Bronchial epithelial cell (primary cell): Measurements from ENCODE around the gene WDR7. TPM values are rescaled to one million over a fixed set of nuclear protein-coding genes. Genes with fewer than 3 reads are reported as not detected.

Source experiments
- DNase-seq: peaks from one replicate; pipeline ENCODE4 v3.0.0-alpha.2; 2010; ENCODE audit warnings: low read depth
- FAIRE-seq: peaks from 2 replicates; lab custom pipeline; 2011; peaks lifted over from hg19 to GRCh38; lab: Jason Lieb, UNC
- H3K27me3 ChIP-seq: 2 replicates; pipeline ENCODE4 v1.5.1; 2011; ENCODE audit warnings: low read length; ENCODE audit not compliant: control insufficient read depth, insufficient read depth
- H3K36me3 ChIP-seq: 2 replicates; pipeline ENCODE4 v1.5.1; 2011; ENCODE audit warnings: low read length; ENCODE audit not compliant: control insufficient read depth, insufficient read depth
- H3K4me3 ChIP-seq: 2 replicates; pipeline ENCODE4 v1.5.1; 2011; ENCODE audit warnings: mild to moderate bottlenecking, low read depth, low read length, control low read depth
- CTCF ChIP-seq: IDR thresholded peaks from 2 replicates; pipeline ENCODE4 v1.5.1; 2011; ENCODE audit warnings: mild to moderate bottlenecking, moderate library complexity, low read length, control low read depth, inconsistent platforms; ENCODE audit not compliant: insufficient read depth, severe bottlenecking
- total RNA-seq: library from RNA; depleted of rRNA; stranded (reverse); fragments of >200 nt; gene quantifications from 2 replicates; pipeline ENCODE4 v1.2.1, GENCODE V29; 2014

Gene WDR7
- total RNA-seq, 1 donor from 2014 or later, result 14.5 TPM

DNA sequence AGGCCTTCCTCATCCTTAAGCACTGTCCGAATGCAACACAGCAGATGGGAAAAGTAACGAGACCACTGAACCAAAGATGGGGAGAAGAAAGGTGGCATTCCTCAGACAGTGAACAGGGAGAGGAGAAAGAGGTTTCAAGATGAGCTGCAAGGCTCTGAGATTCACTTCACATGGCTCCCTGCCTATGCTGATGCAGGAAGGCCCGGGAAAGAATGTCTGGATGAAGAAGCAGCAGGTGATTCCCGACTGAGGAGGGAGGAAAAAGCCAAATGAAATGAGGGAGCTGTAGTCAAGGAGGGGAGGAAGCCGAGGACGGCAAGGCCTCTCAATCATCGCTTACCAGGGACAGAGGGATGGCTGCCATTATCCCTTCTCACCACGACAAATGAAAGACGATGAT, 397.2 kb downstream of the WDR7 start:
- no peak for FAIRE-seq
- Histone ChIP-seq H3K4me3 (no peak overlapping the region), H3K36me3 (no peaks in the 10 kb centered on the region), H3K27me3 (no peaks in the 10 kb centered on the region)
- DNase-seq, result no peak
- no peak for TF ChIP-seq CTCF

DNA sequence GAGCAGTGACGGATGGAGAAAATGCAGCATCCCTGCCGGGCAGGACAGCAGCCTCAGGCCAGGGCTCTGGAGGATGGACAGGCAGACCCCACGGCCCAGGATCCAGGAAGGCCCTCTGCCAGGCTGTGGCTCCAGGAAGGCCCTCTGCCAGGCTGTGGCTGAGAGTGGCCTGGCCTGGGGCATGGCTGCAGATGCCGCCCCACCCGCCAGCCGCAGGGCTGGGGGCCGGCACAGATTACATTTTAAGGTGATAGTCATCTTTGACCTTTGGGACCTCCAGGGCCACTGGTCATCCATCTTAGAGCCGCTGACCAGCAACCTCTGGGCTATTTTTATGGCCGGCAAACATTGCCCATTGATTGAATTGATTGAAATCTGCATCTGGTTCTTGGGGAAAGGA, 397.7 kb downstream of the WDR7 start:
- Histone ChIP-seq H3K27me3 (no peaks in the 10 kb centered on the region), H3K36me3 (no peaks in the 10 kb centered on the region), H3K4me3 (no peak overlapping the region)
- no peak for TF ChIP-seq CTCF
- FAIRE-seq (no peak), DNase-seq (no peak)

DNA sequence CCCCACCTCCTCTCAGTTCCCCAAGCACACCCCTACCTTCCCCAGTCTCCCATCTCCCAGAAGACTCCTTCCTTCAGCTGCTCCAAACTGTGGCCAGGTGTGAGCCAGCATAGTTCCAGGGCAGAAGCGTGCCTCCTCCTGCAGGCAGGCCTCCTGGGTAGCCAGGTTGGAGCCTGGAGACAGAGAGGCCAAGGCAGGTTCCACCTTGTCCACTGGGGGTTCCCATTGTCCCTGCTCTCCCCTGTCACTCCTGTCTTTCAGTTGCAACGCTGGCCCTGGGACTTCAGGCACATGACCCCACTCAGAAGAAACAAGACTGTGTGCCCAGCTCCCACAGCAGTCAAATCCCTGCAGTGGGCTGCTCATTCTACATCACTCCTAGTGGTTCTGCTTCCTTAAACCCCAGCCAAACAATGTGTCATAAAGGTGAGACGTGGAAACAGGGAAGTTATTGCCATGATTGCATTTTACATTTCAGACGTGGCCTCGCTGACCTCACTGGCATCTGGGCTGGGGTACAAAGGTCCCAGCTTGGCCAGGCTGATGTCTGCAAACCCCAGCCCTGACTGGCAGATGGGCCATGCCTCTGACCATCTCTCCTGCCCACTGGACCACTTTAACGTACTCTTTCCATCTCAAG, 399.3 kb downstream of the WDR7 start:
- Histone ChIP-seq H3K36me3 (no peaks in the 10 kb centered on the region), H3K27me3 (no peaks in the 10 kb centered on the region), H3K4me3 (no peak overlapping the region)
- DNase-seq, result no peak
- no peak for FAIRE-seq
- TF ChIP-seq CTCF, result no peak

DNA sequence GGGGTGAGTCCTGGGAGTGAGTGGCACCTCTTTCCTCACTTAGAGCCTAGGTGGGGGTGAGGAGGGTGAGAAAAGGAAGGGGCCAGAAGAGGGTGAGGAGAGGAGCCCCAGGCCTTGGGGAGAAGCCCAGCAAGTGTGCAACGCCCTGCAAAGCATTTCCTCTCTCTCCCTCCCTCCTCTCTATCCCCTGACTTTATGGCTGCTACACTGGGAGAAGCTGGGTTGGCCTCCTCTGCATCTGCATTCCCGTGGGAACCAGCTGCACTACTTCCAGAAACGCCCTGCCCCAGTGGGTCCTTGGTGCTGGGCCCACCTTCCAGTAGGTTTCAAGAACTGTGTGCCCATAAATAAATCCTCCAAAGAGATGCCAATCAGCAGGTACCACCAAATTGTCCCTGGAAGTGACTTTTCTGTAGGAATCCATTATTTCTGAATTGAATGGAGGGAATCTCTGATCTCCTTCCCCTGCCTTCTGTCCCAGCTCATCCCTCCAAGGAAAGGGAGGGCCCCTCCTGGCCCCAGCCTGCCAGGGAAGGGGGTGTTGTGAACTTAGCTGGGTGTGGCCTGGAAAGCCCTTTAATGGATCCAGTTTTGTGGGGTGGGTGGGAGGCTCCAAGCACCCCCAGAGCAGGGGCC, 400.0 kb downstream of the WDR7 start:
- H3K4me3 ChIP-seq, result no peak overlapping the region
- FAIRE-seq (no peak), DNase-seq (no peak)
- H3K27me3 ChIP-seq, result no peaks in the 10 kb centered on the region
- TF ChIP-seq CTCF, result no peak
- H3K36me3 ChIP-seq, result no peaks in the 10 kb centered on the region

GRCh38 chr18:57051657-57052044, 400.5 kb downstream of the WDR7 start:
- H3K27me3 ChIP-seq, result no peaks in the 10 kb centered on the region
- no peak for TF ChIP-seq CTCF
- DNase-seq, result no peak
- no peak for FAIRE-seq
- H3K4me3 ChIP-seq, result no peak overlapping the region
- H3K36me3 ChIP-seq, result no peaks in the 10 kb centered on the region
